Progenitor cell of endocrine pancreas (in vitro differentiated cells): ENCODE measurements around the gene SMG9. TPM values are rescaled to one million over a fixed set of nuclear protein-coding genes. Genes with fewer than 3 reads are reported as not detected.

ENCODE experiments used
- DNase-seq: peaks from one replicate; pipeline ENCODE4 v3.0.0; 2021; ENCODE audit warnings: low spot score; ENCODE audit not compliant: unreplicated experiment
- H3K27ac Mint-ChIP-seq: 2 replicates; pipeline ENCODE4 v1.8.0; 2021; ENCODE audit warnings: mild to moderate bottlenecking, moderate library complexity, mixed read lengths
- H3K27me3 Mint-ChIP-seq: 2 replicates; pipeline ENCODE4 v1.8.0; 2021; ENCODE audit warnings: mixed read lengths
- H3K36me3 Mint-ChIP-seq: 2 replicates; pipeline ENCODE4 v1.8.0; 2022; ENCODE audit warnings: mixed read lengths; ENCODE audit not compliant: insufficient read depth
- H3K4me1 Mint-ChIP-seq: 2 replicates; pipeline ENCODE4 v1.8.0; 2021; ENCODE audit warnings: low read depth, mixed read lengths
- H3K4me3 Mint-ChIP-seq: 2 replicates; pipeline ENCODE4 v1.8.0; 2021; ENCODE audit warnings: low read depth, mild to moderate bottlenecking, moderate library complexity, mixed read lengths
- H3K9me3 Mint-ChIP-seq: 2 replicates; pipeline ENCODE4 v1.8.0; 2021; ENCODE audit warnings: low read depth, mixed read lengths
- total RNA-seq: library from RNA; stranded (reverse); gene quantifications from 2 replicates; pipeline ENCODE4 v1.2.1, GENCODE V29; 2021
- TF ChIP-seq, protein P1 (sequence below): fragments of 200-600 bp; sonication (generic); IDR thresholded peaks from one replicate; pipeline ENCODE4 v1.5.0; 2021; ENCODE audit warnings: antibody characterized with exemption, mild to moderate bottlenecking; ENCODE audit not compliant: unreplicated experiment

The SMG9 gene
- total RNA-seq, 1 donor from 2014 or later = 78.9 TPM

DNA sequence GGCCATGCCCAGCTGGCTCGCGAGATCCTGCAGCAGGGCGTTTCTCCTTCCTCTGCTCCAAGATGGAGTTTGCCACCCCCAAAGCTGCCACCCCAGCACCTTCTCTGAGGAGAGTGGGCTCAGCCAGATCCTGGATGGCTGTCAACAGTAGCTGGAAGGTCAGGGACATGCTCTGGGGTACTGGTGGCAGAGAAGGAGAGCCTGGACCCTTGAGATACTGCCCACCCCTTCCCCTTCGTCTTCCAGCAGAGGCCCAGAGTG is 27.2 kb downstream of the SMG9 start:
- TF ChIP-seq, protein P1, sequence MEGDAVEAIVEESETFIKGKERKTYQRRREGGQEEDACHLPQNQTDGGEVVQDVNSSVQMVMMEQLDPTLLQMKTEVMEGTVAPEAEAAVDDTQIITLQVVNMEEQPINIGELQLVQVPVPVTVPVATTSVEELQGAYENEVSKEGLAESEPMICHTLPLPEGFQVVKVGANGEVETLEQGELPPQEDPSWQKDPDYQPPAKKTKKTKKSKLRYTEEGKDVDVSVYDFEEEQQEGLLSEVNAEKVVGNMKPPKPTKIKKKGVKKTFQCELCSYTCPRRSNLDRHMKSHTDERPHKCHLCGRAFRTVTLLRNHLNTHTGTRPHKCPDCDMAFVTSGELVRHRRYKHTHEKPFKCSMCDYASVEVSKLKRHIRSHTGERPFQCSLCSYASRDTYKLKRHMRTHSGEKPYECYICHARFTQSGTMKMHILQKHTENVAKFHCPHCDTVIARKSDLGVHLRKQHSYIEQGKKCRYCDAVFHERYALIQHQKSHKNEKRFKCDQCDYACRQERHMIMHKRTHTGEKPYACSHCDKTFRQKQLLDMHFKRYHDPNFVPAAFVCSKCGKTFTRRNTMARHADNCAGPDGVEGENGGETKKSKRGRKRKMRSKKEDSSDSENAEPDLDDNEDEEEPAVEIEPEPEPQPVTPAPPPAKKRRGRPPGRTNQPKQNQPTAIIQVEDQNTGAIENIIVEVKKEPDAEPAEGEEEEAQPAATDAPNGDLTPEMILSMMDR = no peak
- H3K9me3 Mint-ChIP-seq = no peaks in the 10 kb centered on the region
- no peaks in the 10 kb centered on the region for H3K27me3 Mint-ChIP-seq
- H3K27ac Mint-ChIP-seq = no peak overlapping the region
- no peaks in the 10 kb centered on the region for H3K4me1 Mint-ChIP-seq
- DNase-seq = no peak
- H3K4me3 Mint-ChIP-seq = no peak overlapping the region
- peaks cover 11% of the 10 kb centered on the region for H3K36me3 Mint-ChIP-seq

- TF ChIP-seq, protein P1 = no peak
- no peaks in the 10 kb centered on the region for H3K4me1 Mint-ChIP-seq
- H3K27me3 Mint-ChIP-seq = no peaks in the 10 kb centered on the region
- H3K9me3 Mint-ChIP-seq = no peaks in the 10 kb centered on the region
- no peak for DNase-seq
- no peak overlapping the region for H3K27ac Mint-ChIP-seq
- no peak overlapping the region for H3K4me3 Mint-ChIP-seq
- H3K36me3 Mint-ChIP-seq = peaks cover 10% of the 10 kb centered on the region
Measured at GRCh38 chr19:43726736-43727592, 27.8 kb downstream of the SMG9 start.

- no peak overlapping the region for H3K4me3 Mint-ChIP-seq
Measured at GRCh38 chr19:43725468-43725867, 29.3 kb downstream of the SMG9 start.

GRCh38 chr19:43724896-43725295 is 29.9 kb downstream of the SMG9 start:
- no peaks in the 10 kb centered on the region for H3K27me3 Mint-ChIP-seq
- H3K4me3 Mint-ChIP-seq = no peak overlapping the region
- TF ChIP-seq, protein P1 = no peak
- no peak for DNase-seq
- H3K9me3 Mint-ChIP-seq = no peaks in the 10 kb centered on the region
- H3K4me1 Mint-ChIP-seq = no peaks in the 10 kb centered on the region
- H3K36me3 Mint-ChIP-seq = peaks cover 6% of the 10 kb centered on the region
- no peak overlapping the region for H3K27ac Mint-ChIP-seq

More at GRCh38 chr19:43725468-43725867, 29.3 kb downstream of the SMG9 start:
- TF ChIP-seq, protein P1 = no peak
- Mint-ChIP-seq H3K4me1 (no peaks in the 10 kb centered on the region), H3K9me3 (no peaks in the 10 kb centered on the region), H3K36me3 (peaks cover 9% of the 10 kb centered on the region), H3K27me3 (no peaks in the 10 kb centered on the region), H3K27ac (no peak overlapping the region)
- no peak for DNase-seq

- Mint-ChIP-seq H3K9me3 (no peaks in the 10 kb centered on the region), H3K4me3 (no peak overlapping the region), H3K27me3 (no peaks in the 10 kb centered on the region), H3K4me1 (no peaks in the 10 kb centered on the region), H3K36me3 (peaks cover 5% of the 10 kb centered on the region), H3K27ac (no peak overlapping the region)
- TF ChIP-seq, protein P1 = no peak
- DNase-seq = no peak
Measured at GRCh38 chr19:43723588-43723987, 31.2 kb downstream of the SMG9 start.
